HUES48 (cell line): ENCODE measurements around the gene RSPH1.

Experiments
- H3K27ac ChIP-seq: one replicate; pipeline ENCODE4 v1.7.0; 2013; ENCODE audit warnings: low read depth, low read length, inconsistent platforms
- H3K27me3 ChIP-seq: 2 replicates; pipeline ENCODE4 v1.6.1; 2013; ENCODE audit warnings: mild to moderate bottlenecking, low read length; ENCODE audit not compliant: control insufficient read depth, insufficient read depth
- H3K36me3 ChIP-seq: 2 replicates; pipeline ENCODE4 v1.6.1; 2013; ENCODE audit warnings: low read length; ENCODE audit not compliant: control insufficient read depth, insufficient read depth
- H3K4me1 ChIP-seq: 2 replicates; pipeline ENCODE4 v1.6.1; 2013; ENCODE audit warnings: mild to moderate bottlenecking, low read length; ENCODE audit not compliant: control insufficient read depth, insufficient read depth
- H3K4me3 ChIP-seq: 2 replicates; pipeline ENCODE4 v1.5.1; 2013; ENCODE audit warnings: mild to moderate bottlenecking, low read depth, low read length
- H3K9ac ChIP-seq: 2 replicates; pipeline ENCODE4 v1.6.1; 2013; ENCODE audit warnings: mild to moderate bottlenecking, low read depth, low read length, moderate library complexity
- H3K9me3 ChIP-seq: 2 replicates; pipeline ENCODE4 v1.6.1; 2013; ENCODE audit warnings: low read length; ENCODE audit not compliant: control insufficient read depth, insufficient read depth

RSPH1 gene

GRCh38 chr21:42461881-42462877 is 33.8 kb downstream of the RSPH1 start:
- Histone ChIP-seq H3K27ac (no peak overlapping the region), H3K9me3 (peaks cover 2% of the 10 kb centered on the region; the same call in 1 of the 2 replicates), H3K9ac (no peak overlapping the region), H3K4me3 (no peak overlapping the region), H3K4me1 (peaks cover 21% of the 10 kb centered on the region), H3K36me3 (no peaks in the 10 kb centered on the region), H3K27me3 (no peaks in the 10 kb centered on the region)

GRCh38 chr21:42461185-42461520 is 34.9 kb downstream of the RSPH1 start:
- peaks cover 2% of the 10 kb centered on the region; the same call in 1 of the 2 replicates for H3K9me3 ChIP-seq
- H3K4me1 ChIP-seq: peaks cover 20% of the 10 kb centered on the region
- no peak overlapping the region for H3K27ac ChIP-seq
- H3K4me3 ChIP-seq: no peak overlapping the region
- H3K36me3 ChIP-seq: no peaks in the 10 kb centered on the region
- H3K9ac ChIP-seq: no peak overlapping the region
- H3K27me3 ChIP-seq: no peaks in the 10 kb centered on the region

- Histone ChIP-seq H3K4me3 (no peak overlapping the region), H3K27me3 (no peaks in the 10 kb centered on the region), H3K9ac (no peak overlapping the region), H3K4me1 (peaks cover 20% of the 10 kb centered on the region), H3K36me3 (no peaks in the 10 kb centered on the region), H3K27ac (no peak overlapping the region), H3K9me3 (peaks cover 2% of the 10 kb centered on the region; the same call in 1 of the 2 replicates)
Observed at GRCh38 chr21:42460391-42461184, 35.4 kb downstream of the RSPH1 start.

GRCh38 chr21:42459546-42460215 is 36.3 kb downstream of the RSPH1 start:
- H3K27me3 ChIP-seq: no peaks in the 10 kb centered on the region
- no peak overlapping the region for H3K9ac ChIP-seq
- no peaks in the 10 kb centered on the region for H3K36me3 ChIP-seq
- no peak overlapping the region for H3K27ac ChIP-seq
- H3K9me3 ChIP-seq: peaks cover 2% of the 10 kb centered on the region; the same call in 1 of the 2 replicates
- peaks cover 17% of the 10 kb centered on the region for H3K4me1 ChIP-seq
- no peak overlapping the region for H3K4me3 ChIP-seq

GRCh38 chr21:42459082-42459460 is 37.0 kb downstream of the RSPH1 start:
- no peaks in the 10 kb centered on the region for H3K27me3 ChIP-seq
- no peaks in the 10 kb centered on the region for H3K36me3 ChIP-seq
- no peak overlapping the region for H3K27ac ChIP-seq
- peaks cover 17% of the 10 kb centered on the region for H3K4me1 ChIP-seq
- H3K9me3 ChIP-seq: peaks cover 2% of the 10 kb centered on the region; the same call in 1 of the 2 replicates
- no peak overlapping the region for H3K4me3 ChIP-seq
- H3K9ac ChIP-seq: no peak overlapping the region

- Histone ChIP-seq H3K27ac (no peak overlapping the region), H3K36me3 (no peaks in the 10 kb centered on the region), H3K27me3 (no peaks in the 10 kb centered on the region), H3K9ac (no peak overlapping the region), H3K9me3 (peaks cover 2% of the 10 kb centered on the region; the same call in 1 of the 2 replicates), H3K4me3 (no peak overlapping the region), H3K4me1 (no peaks in the 10 kb centered on the region)
Observed at GRCh38 chr21:42456457-42456856, 39.6 kb downstream of the RSPH1 start.

GRCh38 chr21:42455754-42456440 is 40.1 kb downstream of the RSPH1 start:
- Histone ChIP-seq H3K9ac (no peak overlapping the region), H3K27me3 (no peaks in the 10 kb centered on the region), H3K4me1 (no peaks in the 10 kb centered on the region), H3K27ac (no peak overlapping the region), H3K9me3 (peaks cover 2% of the 10 kb centered on the region; the same call in 1 of the 2 replicates), H3K36me3 (no peaks in the 10 kb centered on the region), H3K4me3 (no peak overlapping the region)

GRCh38 chr21:42455196-42455595 is 40.8 kb downstream of the RSPH1 start:
- Histone ChIP-seq H3K27ac (no peak overlapping the region), H3K4me1 (peaks cover 4% of the 10 kb centered on the region; the same call in 1 of the 2 replicates), H3K27me3 (no peaks in the 10 kb centered on the region), H3K36me3 (no peaks in the 10 kb centered on the region), H3K9me3 (peaks cover 2% of the 10 kb centered on the region; the same call in 1 of the 2 replicates), H3K4me3 (no peak overlapping the region), H3K9ac (no peak overlapping the region)

- Histone ChIP-seq H3K4me3 (no peak overlapping the region), H3K9me3 (0 out of 2 replicates have a peak, but pooled peaks cover 2% of the 10 kb centered on the region)
Observed at GRCh38 chr21:42454786-42455185, 41.2 kb downstream of the RSPH1 start.

GRCh38 chr21:42453986-42454570 is 41.9 kb downstream of the RSPH1 start:
- H3K36me3 ChIP-seq: no peaks in the 10 kb centered on the region
- no peak overlapping the region for H3K4me3 ChIP-seq
- no peak overlapping the region for H3K27ac ChIP-seq
- peaks cover 4% of the 10 kb centered on the region; the same call in 1 of the 2 replicates for H3K4me1 ChIP-seq
- 0 out of 2 replicates have a peak, but pooled peaks cover 2% of the 10 kb centered on the region for H3K9me3 ChIP-seq
- H3K9ac ChIP-seq: no peak overlapping the region
- no peaks in the 10 kb centered on the region for H3K27me3 ChIP-seq

More at GRCh38 chr21:42454786-42455185, 41.2 kb downstream of the RSPH1 start:
- H3K4me1 ChIP-seq: peaks cover 4% of the 10 kb centered on the region; the same call in 1 of the 2 replicates
- H3K36me3 ChIP-seq: no peaks in the 10 kb centered on the region
- H3K27ac ChIP-seq: no peak overlapping the region
- no peak overlapping the region for H3K9ac ChIP-seq
- no peaks in the 10 kb centered on the region for H3K27me3 ChIP-seq
